Upper lobe of left lung (tissue), 4 donors: Measurements from ENCODE around the gene MISP3.

ENCODE experiments used
- CTCF ChIP-seq, 6 experiments: fragments of 450-650 bp in 4 of 6; fragments of 200-600 bp in 2 of 6; sonication (generic) in 2 of 6; IDR thresholded peaks; one replicate each; pipeline ENCODE4 v1.5.1; 2016 to 2019; ENCODE audit warnings: antibody characterized with exemption in 6 of 6
- POLR2AphosphoS5 ChIP-seq, 2 donors: sonication (generic); formaldehyde crosslinking; IDR thresholded peaks; one replicate each; pipeline ENCODE4 v1.5.1; 2017; ENCODE audit warnings: antibody characterized with exemption in 2 of 2

DNA sequence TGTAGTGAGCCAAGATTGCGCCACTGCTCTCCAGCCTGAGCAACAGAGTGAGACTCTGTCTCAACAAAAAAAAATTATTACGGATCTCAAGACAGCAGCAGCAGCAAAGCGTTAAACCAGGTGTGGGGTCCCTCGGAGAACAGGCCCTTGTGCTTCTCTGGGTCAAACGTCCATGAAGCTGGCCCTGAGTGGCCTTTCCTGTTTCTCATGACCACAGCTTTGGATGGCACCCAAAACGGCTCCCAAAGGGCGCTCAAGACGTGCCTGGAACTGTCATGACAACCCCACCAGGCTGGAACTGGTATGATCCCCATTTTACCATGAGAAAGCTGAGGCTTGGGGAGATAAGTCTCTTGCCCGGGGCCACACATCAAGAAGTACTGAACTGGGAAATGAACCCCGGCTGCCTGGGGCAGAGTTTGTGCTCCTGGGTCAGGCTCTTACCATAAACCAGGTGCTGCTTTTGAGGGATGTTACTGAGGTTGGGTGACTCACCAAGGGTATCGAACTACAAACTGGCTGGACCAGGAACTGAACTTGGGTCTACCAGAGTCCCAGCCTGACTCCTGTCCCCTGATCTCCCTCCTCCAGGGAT is 29.6 kb downstream of the MISP3 start:
- TF ChIP-seq CTCF (IDR thresholded peaks at IDR 0.05): no peak
- TF ChIP-seq POLR2AphosphoS5 (IDR thresholded peaks at IDR 0.05): no peak
